LNCAP (cell line): ENCODE measurements around the gene FSTL5.

Experiments used
- CTCF ChIP-seq: fragments of 450-650 bp; IDR thresholded peaks from 2 replicates; pipeline ENCODE4 v1.5.1; 2017; ENCODE audit warnings: mild to moderate bottlenecking

FSTL5 gene

GRCh38 chr4:162154862-162155540 lies 8.8 kb downstream of the FSTL5 start:
- no peak for TF ChIP-seq CTCF

DNA sequence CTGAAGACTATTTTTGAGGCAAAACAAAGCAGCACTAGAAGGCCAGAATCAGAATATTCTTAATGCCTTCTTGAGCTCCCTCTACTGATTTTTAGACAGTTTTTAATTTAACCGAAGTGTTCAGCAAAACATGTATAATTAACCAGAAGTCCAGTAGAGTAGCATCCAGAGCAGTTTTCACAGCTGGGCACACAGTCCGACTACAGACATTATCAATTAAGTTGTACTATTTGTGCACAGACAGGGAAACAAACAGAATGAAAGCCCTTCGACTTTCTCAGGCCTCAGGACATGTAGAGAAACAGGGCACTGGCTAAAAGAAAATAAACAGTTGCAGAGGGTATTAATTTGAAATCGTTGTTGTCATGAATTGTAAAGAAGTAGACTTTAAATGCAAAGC lies 11.9 kb downstream of the FSTL5 start:
- no peak for TF ChIP-seq CTCF

DNA sequence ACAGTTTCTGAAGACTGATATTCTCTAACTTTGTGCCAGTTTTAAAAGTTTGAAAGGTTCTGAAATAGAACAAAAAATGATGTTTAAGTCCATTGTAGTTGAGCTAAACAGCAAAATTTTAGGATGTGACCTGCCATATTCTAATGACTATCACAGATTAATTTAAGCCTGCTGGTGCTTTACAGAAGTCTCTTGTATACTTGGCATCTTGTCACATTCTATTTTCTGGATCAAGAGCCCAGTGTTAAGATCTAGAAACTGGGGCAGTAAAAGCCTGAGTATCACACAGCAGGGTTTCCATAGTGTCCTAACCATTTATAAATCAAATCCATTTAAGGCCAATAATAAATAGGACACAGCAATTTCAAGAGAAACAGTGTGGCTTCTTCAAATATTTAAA lies 12.4 kb downstream of the FSTL5 start:
- TF ChIP-seq CTCF = no peak

- no peak for TF ChIP-seq CTCF
Measured at GRCh38 chr4:162149644-162150043, 14.2 kb downstream of the FSTL5 start.

DNA sequence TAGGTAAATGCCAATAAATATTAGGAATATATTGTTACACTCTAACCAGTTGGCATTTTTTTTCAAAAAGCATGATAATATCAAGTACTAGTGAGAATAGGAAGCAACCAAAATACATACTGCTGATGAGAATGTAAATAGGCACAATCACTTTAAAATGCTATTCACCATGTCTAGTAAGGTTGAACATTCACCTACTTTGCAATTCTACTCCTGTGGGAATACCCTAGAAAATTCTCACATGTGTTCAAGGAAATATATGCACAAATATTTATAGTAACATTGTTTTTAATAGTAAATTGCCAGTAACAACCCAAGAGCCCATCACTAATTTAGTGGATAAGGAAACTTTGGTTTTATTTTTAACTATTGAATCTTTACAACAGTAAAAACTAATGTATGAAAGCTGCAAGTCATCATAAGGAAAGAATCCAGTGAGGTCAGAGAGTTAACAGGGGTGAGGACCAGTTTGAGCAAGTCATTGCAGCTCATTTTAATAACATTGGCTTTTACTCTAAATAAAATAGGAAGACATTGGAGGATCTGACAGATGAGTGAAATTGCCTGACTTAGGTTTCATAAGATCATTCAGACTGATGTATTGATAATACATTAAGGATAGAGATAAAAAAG lies 23.6 kb downstream of the FSTL5 start:
- TF ChIP-seq CTCF = no peak

- TF ChIP-seq CTCF = no peak
Measured at GRCh38 chr4:162139412-162139811, 24.4 kb downstream of the FSTL5 start.

DNA sequence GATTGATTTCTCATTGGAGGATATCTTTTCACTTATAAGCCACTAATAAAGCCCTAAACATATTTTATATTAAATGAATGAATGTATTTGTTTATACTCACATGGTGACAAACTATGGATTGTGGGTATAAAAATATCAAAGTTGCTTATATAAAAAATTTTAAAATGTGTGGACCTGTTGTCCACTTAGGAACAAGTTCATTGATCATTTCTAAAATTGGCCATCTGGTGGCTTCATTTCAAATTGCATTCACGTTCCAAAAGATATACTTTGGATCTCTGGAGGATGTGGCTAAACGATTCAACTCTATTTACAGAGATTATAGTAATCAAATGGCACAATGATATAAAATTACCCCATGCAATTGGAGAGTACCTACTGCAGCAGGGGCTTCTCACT lies 32.5 kb downstream of the FSTL5 start:
- TF ChIP-seq CTCF = peak; percentile 41
